ENCODE data around the gene NAP1L4. TPM values are rescaled to one million over a fixed set of nuclear protein-coding genes. Genes with fewer than 3 reads are reported as not detected.

NAP1L4 gene
- total RNA-seq, 1 experiment from 2014 or later = 144 TPM

DNA sequence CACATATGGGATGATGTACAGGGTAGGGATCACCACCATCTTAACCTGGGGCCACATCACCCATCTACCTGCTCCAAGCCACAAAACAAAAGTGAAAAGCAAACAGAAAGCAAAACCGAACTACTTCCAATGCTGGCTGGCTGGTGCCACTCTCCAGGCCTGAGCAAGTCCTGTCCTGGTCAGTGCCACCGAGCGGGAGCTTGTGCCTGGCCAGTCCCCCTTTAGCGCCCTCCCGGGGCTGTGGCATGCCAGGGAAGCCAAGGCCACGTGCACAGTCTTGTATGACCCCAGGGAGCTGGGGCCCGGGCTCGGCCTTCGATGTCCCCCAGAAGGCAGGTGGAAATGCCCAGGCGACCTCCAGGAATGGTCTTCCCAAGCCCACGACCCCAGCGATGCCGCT is 17.9 kb upstream of the NAP1L4 start:
- ChIA-PET POLR2A (no interaction called here), RAD21 (ENCODE audit: low non-redundant PET in 1 of 2, low total read pairs in 2 of 2, uncharacterized antibody in 2 of 2, unreplicated experiment in 2 of 2) (no interaction called here), CTCF (no interaction called here)
- H2AFZ ChIP-seq (ENCODE audit: low read depth, low read length, poor library complexity, severe bottlenecking) = no peak overlapping the region
- H3K4me3 ChIP-seq (replicated peaks in 1 of 2; ENCODE audit: low read depth in 1 of 2, low read length in 2 of 2) = no peak overlapping the region
- no TSS peak for BruUV-seq (replicated peaks)
- H4K20me1 ChIP-seq (ENCODE audit: insufficient read depth) = no peaks in the 10 kb centered on the region
- H3K27me3 ChIP-seq (ENCODE audit: insufficient read depth, low read length) = no peaks in the 10 kb centered on the region
- no peak overlapping the region for H3K9ac ChIP-seq (ENCODE audit: low read length)
- no peak for DNase-seq (ENCODE audit: low read depth, low spot score)
- no peaks in the 10 kb centered on the region for H3K9me3 ChIP-seq (ENCODE audit: control insufficient read depth in 1 of 2, insufficient read depth in 1 of 2, low read depth in 1 of 2, low read length in 2 of 2)
- no peak overlapping the region for H3K4me2 ChIP-seq (ENCODE audit: low read length)
- no peak overlapping the region for H3K27ac ChIP-seq (ENCODE audit: low read depth, low read length)
- H3K4me1 ChIP-seq (ENCODE audit: control insufficient read depth in 1 of 2, insufficient read depth in 2 of 2, low read length in 2 of 2) = no peaks in the 10 kb centered on the region
- no peaks in the 10 kb centered on the region for H3K9me2 ChIP-seq (ENCODE audit: insufficient read depth)
- peaks cover 15 to 35% of the 10 kb centered on the region in 2 experiments; a peak in 3 of 4 replicates for H3K36me3 ChIP-seq (ENCODE audit: control insufficient read depth in 1 of 2, insufficient read depth in 2 of 2, low read length in 2 of 2)
- H3K79me2 ChIP-seq (ENCODE audit: insufficient read depth, low read length) = no peaks in the 10 kb centered on the region
- ATAC-seq = no peak
- intact Hi-C loops (cut with micrococcal nuclease) = no loop called here
- TF ChIP-seq CEBPB (IDR thresholded peaks at IDR 0.05; ENCODE audit: low read depth) (no peak), EGR1 (IDR thresholded peaks at IDR 0.05; ENCODE audit: low read depth) (no peak), ELF1 (IDR thresholded peaks at IDR 0.05; ENCODE audit: borderline replicate concordance, low read depth) (no peak), EZH2 (IDR thresholded peaks at IDR 0.05) (no peak), YY1 (IDR thresholded peaks at IDR 0.05; ENCODE audit: extremely low read depth, insufficient replicate concordance, low read depth, low read length) (no peak), MAX (IDR thresholded peaks at IDR 0.05) (no peak), SIN3A (IDR thresholded peaks at IDR 0.05; ENCODE audit: low read depth) (no peak), SP1 (IDR thresholded peaks at IDR 0.05; ENCODE audit: low read depth) (no peak), POLR2A (IDR thresholded peaks at IDR 0.05; ENCODE audit: borderline replicate concordance, extremely low read depth, insufficient read depth, insufficient read length) (no peak)
- TF ChIP-seq, protein P1, sequence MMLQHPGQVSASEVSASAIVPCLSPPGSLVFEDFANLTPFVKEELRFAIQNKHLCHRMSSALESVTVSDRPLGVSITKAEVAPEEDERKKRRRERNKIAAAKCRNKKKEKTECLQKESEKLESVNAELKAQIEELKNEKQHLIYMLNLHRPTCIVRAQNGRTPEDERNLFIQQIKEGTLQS (IDR thresholded peaks at IDR 0.05) = no peak

DNA sequence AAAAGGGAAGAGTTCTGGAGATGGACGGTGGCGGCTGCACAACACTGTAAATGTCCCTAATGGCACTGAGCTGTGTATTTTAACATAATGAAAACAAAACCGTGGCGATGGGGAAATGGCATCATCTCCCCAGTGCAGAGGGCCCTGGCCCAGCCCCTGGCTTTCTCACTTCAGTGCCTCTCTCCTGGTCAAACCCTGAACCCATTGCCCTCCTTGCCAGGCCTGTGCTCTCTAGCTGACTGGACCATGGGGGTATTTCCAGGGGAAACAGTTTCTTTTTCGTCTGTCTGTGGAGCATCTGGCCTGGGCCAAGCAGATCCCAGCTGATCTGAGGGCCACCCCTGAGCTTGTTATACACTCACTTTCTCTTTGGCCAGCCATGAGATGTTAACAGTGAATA is 17.4 kb upstream of the NAP1L4 start:
- Histone ChIP-seq H3K9me2 (ENCODE audit: insufficient read depth) (no peaks in the 10 kb centered on the region), H3K27ac (ENCODE audit: low read depth, low read length) (no peak overlapping the region), H3K79me2 (ENCODE audit: insufficient read depth, low read length) (no peaks in the 10 kb centered on the region), H3K36me3 (ENCODE audit: control insufficient read depth in 1 of 2, insufficient read depth in 2 of 2, low read length in 2 of 2) (peaks cover 14 to 34% of the 10 kb centered on the region in 2 experiments; a peak in 3 of 4 replicates), H3K4me3 (replicated peaks in 1 of 2; ENCODE audit: low read depth in 1 of 2, low read length in 2 of 2) (no peak overlapping the region), H3K9me3 (ENCODE audit: control insufficient read depth in 1 of 2, insufficient read depth in 1 of 2, low read depth in 1 of 2, low read length in 2 of 2) (no peaks in the 10 kb centered on the region), H4K20me1 (ENCODE audit: insufficient read depth) (no peaks in the 10 kb centered on the region), H3K4me1 (ENCODE audit: control insufficient read depth in 1 of 2, insufficient read depth in 2 of 2, low read length in 2 of 2) (no peaks in the 10 kb centered on the region), H3K4me2 (ENCODE audit: low read length) (no peak overlapping the region), H3K27me3 (ENCODE audit: insufficient read depth, low read length) (no peaks in the 10 kb centered on the region), H3K9ac (ENCODE audit: low read length) (no peak overlapping the region), H2AFZ (ENCODE audit: low read depth, low read length, poor library complexity, severe bottlenecking) (no peak overlapping the region)
- ATAC-seq = no peak
- intact Hi-C loops (cut with micrococcal nuclease) = no loop called here
- TF ChIP-seq CEBPB (IDR thresholded peaks at IDR 0.05; ENCODE audit: low read depth) (no peak), POLR2A (IDR thresholded peaks at IDR 0.05; ENCODE audit: borderline replicate concordance, extremely low read depth, insufficient read depth, insufficient read length) (no peak)
- DNase-seq (ENCODE audit: low read depth, low spot score) = no peak
- ChIA-PET CTCF (no interaction called here), POLR2A (no interaction called here), RAD21 (ENCODE audit: low non-redundant PET in 1 of 2, low total read pairs in 2 of 2, uncharacterized antibody in 2 of 2, unreplicated experiment in 2 of 2) (no interaction called here)
- BruUV-seq (replicated peaks) = no TSS peak

All from HCT116 (cell line).